Prostate gland (tissue), 2 donors: ENCODE data around the gene RAB15.

Experiments used
- POLR2A ChIP-seq: fragments of 450-650 bp; IDR thresholded peaks from one replicate; pipeline ENCODE4 v1.6.1; 2016; ENCODE audit warnings: antibody characterized with exemption, mild to moderate bottlenecking
- POLR2AphosphoS5 ChIP-seq: sonication (generic); formaldehyde crosslinking; IDR thresholded peaks from one replicate; pipeline ENCODE4 v1.6.1; 2017; ENCODE audit warnings: antibody characterized with exemption
- TF ChIP-seq, protein P1 (sequence below), 4 experiments: fragments of 200-600 bp in 2 of 4; fragments of 450-650 bp in 2 of 4; sonication (generic) in 2 of 4; IDR thresholded peaks; 1 replicate in 3 of 4; 2 replicates in 1 of 4; pipeline ENCODE4 v1.5.1; 2016 to 2019; ENCODE audit warnings: antibody characterized with exemption in 4 of 4, mild to moderate bottlenecking in 2 of 4, moderate library complexity in 2 of 4

- TF ChIP-seq, protein P1, sequence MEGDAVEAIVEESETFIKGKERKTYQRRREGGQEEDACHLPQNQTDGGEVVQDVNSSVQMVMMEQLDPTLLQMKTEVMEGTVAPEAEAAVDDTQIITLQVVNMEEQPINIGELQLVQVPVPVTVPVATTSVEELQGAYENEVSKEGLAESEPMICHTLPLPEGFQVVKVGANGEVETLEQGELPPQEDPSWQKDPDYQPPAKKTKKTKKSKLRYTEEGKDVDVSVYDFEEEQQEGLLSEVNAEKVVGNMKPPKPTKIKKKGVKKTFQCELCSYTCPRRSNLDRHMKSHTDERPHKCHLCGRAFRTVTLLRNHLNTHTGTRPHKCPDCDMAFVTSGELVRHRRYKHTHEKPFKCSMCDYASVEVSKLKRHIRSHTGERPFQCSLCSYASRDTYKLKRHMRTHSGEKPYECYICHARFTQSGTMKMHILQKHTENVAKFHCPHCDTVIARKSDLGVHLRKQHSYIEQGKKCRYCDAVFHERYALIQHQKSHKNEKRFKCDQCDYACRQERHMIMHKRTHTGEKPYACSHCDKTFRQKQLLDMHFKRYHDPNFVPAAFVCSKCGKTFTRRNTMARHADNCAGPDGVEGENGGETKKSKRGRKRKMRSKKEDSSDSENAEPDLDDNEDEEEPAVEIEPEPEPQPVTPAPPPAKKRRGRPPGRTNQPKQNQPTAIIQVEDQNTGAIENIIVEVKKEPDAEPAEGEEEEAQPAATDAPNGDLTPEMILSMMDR (IDR thresholded peaks at IDR 0.05), result no peak
- TF ChIP-seq POLR2A (no peak), POLR2AphosphoS5 (no peak)
Observed at GRCh38 chr14:64919618-64920017, 52.5 kb downstream of the RAB15 start.
